Measurements from ENCODE around the gene RALGPS1. TPM values are rescaled to one million over a fixed set of nuclear protein-coding genes. Genes with fewer than 3 reads are reported as not detected.
A peak's percentile ranks its signal among the peaks of the same experiment; 100 is the strongest.

The RALGPS1 gene
- polyA plus RNA-seq, 3 donors = 0.60 to 4.6 (median 1.3) TPM

DNA sequence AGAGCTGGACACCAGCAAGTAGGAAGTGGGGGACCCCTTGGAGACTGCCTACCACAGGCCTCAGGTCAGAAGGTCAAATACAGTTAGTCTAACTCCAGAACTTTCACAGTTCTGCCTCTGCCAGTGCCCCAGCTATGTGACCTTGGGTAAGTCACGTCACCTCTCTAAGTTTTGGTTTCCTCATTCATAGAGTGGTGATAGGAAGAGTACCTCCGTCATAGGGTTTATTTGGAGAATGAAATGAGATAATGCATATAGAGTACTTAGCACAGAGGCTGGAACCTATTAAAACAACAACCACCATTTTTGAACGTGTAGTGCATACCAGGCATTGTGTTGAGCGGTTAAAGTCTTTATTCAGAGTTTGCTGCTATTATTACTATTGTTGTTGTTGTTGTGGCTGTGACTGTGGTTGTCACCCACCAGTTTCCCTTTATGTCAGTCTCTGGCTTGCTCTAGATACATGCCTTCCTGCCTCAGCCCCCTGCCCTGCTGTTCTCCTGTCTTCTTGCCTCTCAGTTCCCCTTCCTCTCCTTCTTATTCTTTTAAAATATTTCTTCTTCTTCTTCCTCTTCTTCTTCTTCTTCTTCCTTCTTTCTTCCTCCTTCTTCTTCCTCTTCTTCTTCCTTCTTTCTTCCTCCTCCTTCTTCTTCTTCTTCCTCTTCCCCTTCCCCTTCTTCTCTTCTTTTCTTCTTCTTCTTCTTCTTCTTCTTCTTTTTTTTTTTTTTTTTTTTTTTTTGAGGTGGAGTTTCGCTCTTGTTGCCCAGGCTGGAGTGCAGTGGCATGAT lies 67.8 kb downstream of the RALGPS1 start:
- Mint-ChIP-seq H3K9me3 (peaks cover 6 to 18% (median 14%) of the 10 kb centered on the region in 7 donors), H3K27ac (no peak overlapping the region), H3K4me3 (peak overlapping the region in 1 of 2 donors; percentile 59), H3K36me3 (peaks cover 10 to 16% of the 10 kb centered on the region in 2 donors), H3K4me1 (peaks cover 28% of the 10 kb centered on the region), H3K27me3 (ENCODE audit: low read depth in 3 of 3) (peaks cover 79 to 92% (median 83%) of the 10 kb centered on the region in 3 donors)
- no peaks in the 10 kb centered on the region for H3K79me2 ChIP-seq (ENCODE audit: insufficient read depth, low read length)
- no peaks in the 10 kb centered on the region for H3K36me3 ChIP-seq (replicated peaks in 1 of 2; ENCODE audit: control insufficient read depth in 1 of 2, insufficient read depth in 2 of 2, low read length in 2 of 2)
- peaks cover 77 to 83% of the 10 kb centered on the region in 2 donors for H3K27me3 ChIP-seq (ENCODE audit: control insufficient read depth in 2 of 2, insufficient read depth in 2 of 2, low read length in 2 of 2)
- no peak for DNase-seq
- H4K20me1 ChIP-seq (ENCODE audit: insufficient read depth, low read length) = peaks cover 8% of the 10 kb centered on the region
- peaks cover 19 to 26% of the 10 kb centered on the region in 2 donors for H3K4me1 ChIP-seq (ENCODE audit: control insufficient read depth in 1 of 2, insufficient read depth in 2 of 2, low read length in 2 of 2)
- H3K9ac ChIP-seq (ENCODE audit: insufficient read depth, low read length, poor library complexity, severe bottlenecking) = no peak overlapping the region
- TF ChIP-seq CTCF (IDR thresholded peaks at IDR 0.05) = no peak
- no peak overlapping the region for H3K27ac ChIP-seq (ENCODE audit: low read depth in 1 of 2, low read length in 2 of 2)
- no peak overlapping the region for H3K4me2 ChIP-seq (replicated peaks; ENCODE audit: extremely low read depth, low read length, poor library complexity, severe bottlenecking)
- intact Hi-C loops (cut with micrococcal nuclease) = no loop called here
- H3K9me3 ChIP-seq (replicated peaks in 1 of 2; ENCODE audit: control insufficient read depth in 1 of 2, insufficient read depth in 1 of 2, low read length in 2 of 2) = peaks cover 8 to 14% of the 10 kb centered on the region in 2 donors
- no peak overlapping the region for H2AFZ ChIP-seq (ENCODE audit: insufficient read depth, low read depth, low read length, poor library complexity, severe bottlenecking)
- WGBS (ENCODE audit: insufficient coverage) = no CpG with 5 or more reads among the region's 5 CpGs
- H3K4me3 ChIP-seq (replicated peaks in 1 of 3; ENCODE audit: low read depth in 2 of 3, low read length in 3 of 3) = no peak overlapping the region

- TF ChIP-seq CTCF (IDR thresholded peaks at IDR 0.05) = no peak
- Histone ChIP-seq H3K36me3 (replicated peaks in 1 of 2; ENCODE audit: control insufficient read depth in 1 of 2, insufficient read depth in 2 of 2, low read length in 2 of 2) (no peaks in the 10 kb centered on the region), H4K20me1 (ENCODE audit: insufficient read depth, low read length) (peaks cover 12% of the 10 kb centered on the region), H3K4me1 (ENCODE audit: control insufficient read depth in 1 of 2, insufficient read depth in 2 of 2, low read length in 2 of 2) (peaks cover 19 to 27% of the 10 kb centered on the region in 2 donors), H3K9me3 (replicated peaks in 1 of 2; ENCODE audit: control insufficient read depth in 1 of 2, insufficient read depth in 1 of 2, low read length in 2 of 2) (peaks cover 8 to 26% of the 10 kb centered on the region in 2 donors), H3K79me2 (ENCODE audit: insufficient read depth, low read length) (no peaks in the 10 kb centered on the region), H3K4me3 (replicated peaks in 1 of 3; ENCODE audit: low read depth in 2 of 3, low read length in 3 of 3) (no peak overlapping the region), H3K9ac (ENCODE audit: insufficient read depth, low read length, poor library complexity, severe bottlenecking) (no peak overlapping the region), H2AFZ (ENCODE audit: insufficient read depth, low read depth, low read length, poor library complexity, severe bottlenecking) (no peak overlapping the region), H3K27me3 (ENCODE audit: control insufficient read depth in 2 of 2, insufficient read depth in 2 of 2, low read length in 2 of 2) (peaks cover 78 to 83% of the 10 kb centered on the region in 2 donors), H3K4me2 (replicated peaks; ENCODE audit: extremely low read depth, low read length, poor library complexity, severe bottlenecking) (no peak overlapping the region), H3K27ac (ENCODE audit: low read depth in 1 of 2, low read length in 2 of 2) (no peak overlapping the region)
- Mint-ChIP-seq H3K27me3 (ENCODE audit: low read depth in 3 of 3) (peaks cover 80 to 92% (median 84%) of the 10 kb centered on the region in 3 donors), H3K4me1 (peaks cover 28% of the 10 kb centered on the region), H3K36me3 (peaks cover 10 to 19% of the 10 kb centered on the region in 2 donors), H3K4me3 (peak overlapping the region in 1 of 2 donors; percentile 54), H3K9me3 (peaks cover 6 to 22% (median 16%) of the 10 kb centered on the region in 7 donors), H3K27ac (no peak overlapping the region)
- intact Hi-C loops (cut with micrococcal nuclease) = no loop called here
- no peak for DNase-seq
- WGBS (ENCODE audit: insufficient coverage) = no CpG with 5 or more reads among the region's 1 CpG
Measured at GRCh38 chr9:126983767-126984166, 69.2 kb downstream of the RALGPS1 start.

Data from CD14-positive monocyte (primary cell).